ENCODE results near the gene XYLT2.

DNA sequence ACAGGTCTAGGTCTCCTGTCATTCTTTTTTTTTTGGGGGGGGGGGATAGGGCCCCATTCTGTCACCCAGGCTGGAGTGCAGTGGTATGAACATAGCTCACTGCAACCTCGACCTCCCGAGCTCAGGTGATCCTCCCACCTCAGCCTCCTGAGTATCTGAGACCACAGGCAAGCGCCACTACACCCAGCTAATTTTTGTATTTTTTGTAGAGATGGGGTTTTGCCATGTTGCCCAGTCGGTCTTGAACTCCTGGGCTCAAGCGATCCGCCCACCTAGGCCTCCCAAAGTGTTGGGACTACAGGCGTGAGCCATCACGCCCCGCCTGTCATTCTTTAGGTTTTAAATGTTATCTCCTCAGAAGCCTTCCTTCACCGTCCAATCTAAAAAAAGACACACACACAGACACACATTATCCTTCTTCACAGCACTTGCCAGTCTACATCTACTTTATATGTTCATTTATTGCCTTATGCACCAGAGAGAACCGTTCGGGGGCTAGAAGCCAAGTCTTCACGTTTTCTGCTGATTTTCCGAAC, 26.4 kb downstream of the XYLT2 start:
- TF ChIP-seq, protein P1, sequence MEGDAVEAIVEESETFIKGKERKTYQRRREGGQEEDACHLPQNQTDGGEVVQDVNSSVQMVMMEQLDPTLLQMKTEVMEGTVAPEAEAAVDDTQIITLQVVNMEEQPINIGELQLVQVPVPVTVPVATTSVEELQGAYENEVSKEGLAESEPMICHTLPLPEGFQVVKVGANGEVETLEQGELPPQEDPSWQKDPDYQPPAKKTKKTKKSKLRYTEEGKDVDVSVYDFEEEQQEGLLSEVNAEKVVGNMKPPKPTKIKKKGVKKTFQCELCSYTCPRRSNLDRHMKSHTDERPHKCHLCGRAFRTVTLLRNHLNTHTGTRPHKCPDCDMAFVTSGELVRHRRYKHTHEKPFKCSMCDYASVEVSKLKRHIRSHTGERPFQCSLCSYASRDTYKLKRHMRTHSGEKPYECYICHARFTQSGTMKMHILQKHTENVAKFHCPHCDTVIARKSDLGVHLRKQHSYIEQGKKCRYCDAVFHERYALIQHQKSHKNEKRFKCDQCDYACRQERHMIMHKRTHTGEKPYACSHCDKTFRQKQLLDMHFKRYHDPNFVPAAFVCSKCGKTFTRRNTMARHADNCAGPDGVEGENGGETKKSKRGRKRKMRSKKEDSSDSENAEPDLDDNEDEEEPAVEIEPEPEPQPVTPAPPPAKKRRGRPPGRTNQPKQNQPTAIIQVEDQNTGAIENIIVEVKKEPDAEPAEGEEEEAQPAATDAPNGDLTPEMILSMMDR (IDR thresholded peaks at IDR 0.05; ENCODE audit: insufficient read depth, low read length), result no peak
- TF ChIP-seq POLR2AphosphoS5 (IDR thresholded peaks at IDR 0.05; ENCODE audit: low read depth) (no peak), SPI1 (IDR thresholded peaks at IDR 0.05; ENCODE audit: borderline replicate concordance, low read depth) (no peak)

All from HL-60 (cell line).